Hepatocyte (in vitro differentiated cells): ENCODE data around the gene METTL24.

ENCODE experiments used
- CTCF ChIP-seq: fragments of 200-600 bp; sonication (generic); IDR thresholded peaks from 2 replicates; pipeline ENCODE4 v1.5.1; 2016; ENCODE audit warnings: antibody characterized with exemption, mild to moderate bottlenecking; ENCODE audit not compliant: poor library complexity
- EZH2 ChIP-seq: fragments of 200-600 bp; sonication (generic); IDR thresholded peaks from 2 replicates; pipeline ENCODE4 v1.6.1; 2016; ENCODE audit warnings: antibody characterized with exemption, mild to moderate bottlenecking, borderline replicate concordance
- EZH2phosphoT487 ChIP-seq: fragments of 200-600 bp; sonication (generic); IDR thresholded peaks from one replicate; pipeline ENCODE4 v1.6.1; 2018; ENCODE audit warnings: antibody characterized with exemption, mild to moderate bottlenecking, low read depth, moderate library complexity; ENCODE audit not compliant: unreplicated experiment, severe bottlenecking

- TF ChIP-seq CTCF = no peak
- TF ChIP-seq EZH2 = no peak
- no peak for TF ChIP-seq EZH2phosphoT487
These were observed 101.8 kb downstream of the METTL24 start for GRCh38 chr6:110256366-110256765.
